GM19324 (cell line): ENCODE data around the gene FLT3LG.
A peak's percentile ranks its signal among the peaks of the same experiment; 100 is the strongest.

Source experiments
- ATAC-seq: cut with Tn5 transposase; IDR thresholded peaks from one replicate; pipeline ENCODE4 v1.9.1; 2021; ENCODE audit warnings: mild to moderate bottlenecking, moderate library complexity; ENCODE audit not compliant: unreplicated experiment, low FRiP score

The FLT3LG gene

DNA sequence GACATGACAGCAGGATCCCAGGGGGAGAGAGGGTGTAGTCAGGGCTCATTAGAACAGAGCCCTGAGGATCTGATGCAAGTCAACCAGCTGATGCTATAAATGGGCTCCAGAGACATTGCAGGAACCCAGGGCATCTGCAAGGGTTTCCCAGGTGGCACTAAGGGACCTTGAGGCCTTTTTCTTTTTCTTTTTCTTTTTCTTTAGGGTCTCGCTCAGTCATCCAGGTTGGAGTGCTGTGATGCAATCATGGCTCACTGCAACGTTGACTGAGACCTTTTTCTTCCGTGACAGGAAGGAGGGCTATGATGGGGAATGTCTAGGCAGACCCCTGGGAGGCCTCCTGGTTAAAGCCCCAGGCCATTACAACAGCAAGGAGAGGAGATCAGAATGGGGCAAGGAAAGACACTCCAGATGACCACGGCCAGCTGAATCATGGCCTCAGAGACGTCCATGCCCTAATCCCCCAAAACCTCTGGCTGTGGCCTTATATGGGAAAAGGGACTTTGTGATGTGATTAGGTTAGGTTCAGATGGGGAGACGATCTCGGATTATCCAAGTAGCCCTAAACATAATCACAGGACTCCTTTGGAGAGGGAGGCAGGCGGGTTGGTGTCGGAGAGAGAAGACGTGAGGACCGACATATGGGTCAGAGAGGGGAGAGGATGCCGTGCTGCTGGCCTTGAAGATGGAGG is 33.9 kb downstream of the FLT3LG start:
- no peak for ATAC-seq

GRCh38 chr19:49512970-49513745 is 39.1 kb downstream of the FLT3LG start:
- no peak for ATAC-seq

- ATAC-seq, result no peak
Measured at GRCh38 chr19:49513746-49514118, 39.7 kb downstream of the FLT3LG start.

DNA sequence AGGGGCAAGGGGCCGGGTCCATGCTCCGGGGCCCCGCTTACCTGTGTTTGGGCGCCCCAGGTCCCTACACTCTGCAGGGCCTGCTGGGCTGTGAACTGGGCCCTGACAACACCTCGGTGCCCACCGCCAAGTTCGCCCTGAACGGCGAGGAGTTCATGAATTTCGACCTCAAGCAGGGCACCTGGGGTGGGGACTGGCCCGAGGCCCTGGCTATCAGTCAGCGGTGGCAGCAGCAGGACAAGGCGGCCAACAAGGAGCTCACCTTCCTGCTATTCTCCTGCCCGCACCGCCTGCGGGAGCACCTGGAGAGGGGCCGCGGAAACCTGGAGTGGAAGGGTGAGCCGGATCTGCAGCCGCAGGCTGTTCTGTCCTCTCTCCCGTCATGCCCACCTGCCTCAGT is 40.1 kb downstream of the FLT3LG start:
- no peak for ATAC-seq

DNA sequence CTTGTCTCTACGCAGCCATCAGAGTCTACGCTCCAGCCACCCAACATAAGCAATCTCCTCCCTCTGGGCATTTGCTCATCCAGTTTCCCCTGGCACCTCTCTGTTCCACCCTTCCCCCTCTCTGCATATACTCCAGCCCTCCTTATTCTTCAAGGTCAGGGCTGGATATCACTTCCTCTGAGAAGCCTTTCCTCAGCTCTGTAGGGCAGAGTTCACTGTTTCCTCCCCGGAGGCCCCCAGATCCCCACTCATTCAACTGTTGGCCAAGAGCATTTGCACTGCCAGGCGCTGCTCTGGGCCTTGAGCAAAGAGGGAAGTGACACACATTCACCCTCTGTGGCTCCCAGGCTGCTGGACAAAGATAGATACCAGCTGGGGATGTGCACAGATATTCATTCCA is 41.8 kb downstream of the FLT3LG start:
- no peak for ATAC-seq

GRCh38 chr19:49518033-49518432 is 44.0 kb downstream of the FLT3LG start:
- ATAC-seq, result no peak

DNA sequence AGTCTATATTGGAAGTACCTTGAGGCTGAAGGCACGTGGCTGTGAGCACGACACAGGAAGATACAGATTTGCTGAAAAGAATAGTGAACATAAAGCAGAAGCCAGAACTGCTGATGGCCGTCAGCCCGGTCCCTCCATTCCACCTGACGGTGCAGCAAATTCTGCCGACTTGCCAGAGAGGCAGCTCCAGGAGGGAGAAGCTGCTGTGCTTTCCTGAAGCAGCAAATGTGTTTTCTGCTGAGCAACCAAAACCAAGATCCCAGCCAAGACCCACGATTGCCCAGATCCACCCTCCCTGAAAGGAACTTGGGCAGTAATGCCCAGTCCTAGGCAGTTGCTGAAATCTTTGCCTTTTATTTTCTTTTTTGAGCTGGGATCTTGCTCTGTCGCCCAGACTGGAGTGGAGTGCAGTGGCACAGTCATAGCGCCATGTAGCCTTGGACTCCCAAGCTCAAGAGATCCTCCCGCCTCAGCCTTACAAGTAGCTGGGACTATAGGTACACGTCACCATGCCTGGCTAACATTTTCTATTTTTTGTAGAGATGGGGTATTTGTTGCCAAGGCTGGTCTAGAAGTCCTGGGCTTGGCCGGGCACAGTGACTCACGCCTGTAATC is 46.8 kb downstream of the FLT3LG start:
- ATAC-seq, result no peak

- ATAC-seq, result no peak
Measured at GRCh38 chr19:49524812-49525455, 50.9 kb downstream of the FLT3LG start.

GRCh38 chr19:49528211-49528771 is 54.3 kb downstream of the FLT3LG start:
- ATAC-seq, result no peak

DNA sequence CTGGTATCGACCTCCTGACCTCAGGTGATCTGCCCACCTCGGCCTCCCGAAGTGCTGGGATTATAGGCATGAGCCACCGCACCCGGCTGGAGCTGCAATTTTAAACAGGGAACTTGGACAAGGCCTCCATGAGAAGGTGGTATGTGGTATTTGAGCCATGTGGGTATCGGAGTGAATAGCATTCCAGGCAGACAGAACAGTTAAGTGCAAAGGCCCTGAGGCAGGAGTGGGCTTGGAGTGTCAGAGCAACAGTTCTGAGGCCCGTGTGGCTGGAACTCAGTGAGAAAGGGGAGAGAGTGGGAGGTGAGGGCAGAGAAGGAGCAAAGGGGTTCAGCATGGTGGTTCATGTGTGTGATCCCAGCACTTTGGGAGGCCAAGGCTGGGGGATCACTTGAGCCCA is 56.7 kb downstream of the FLT3LG start:
- ATAC-seq, result no peak

DNA sequence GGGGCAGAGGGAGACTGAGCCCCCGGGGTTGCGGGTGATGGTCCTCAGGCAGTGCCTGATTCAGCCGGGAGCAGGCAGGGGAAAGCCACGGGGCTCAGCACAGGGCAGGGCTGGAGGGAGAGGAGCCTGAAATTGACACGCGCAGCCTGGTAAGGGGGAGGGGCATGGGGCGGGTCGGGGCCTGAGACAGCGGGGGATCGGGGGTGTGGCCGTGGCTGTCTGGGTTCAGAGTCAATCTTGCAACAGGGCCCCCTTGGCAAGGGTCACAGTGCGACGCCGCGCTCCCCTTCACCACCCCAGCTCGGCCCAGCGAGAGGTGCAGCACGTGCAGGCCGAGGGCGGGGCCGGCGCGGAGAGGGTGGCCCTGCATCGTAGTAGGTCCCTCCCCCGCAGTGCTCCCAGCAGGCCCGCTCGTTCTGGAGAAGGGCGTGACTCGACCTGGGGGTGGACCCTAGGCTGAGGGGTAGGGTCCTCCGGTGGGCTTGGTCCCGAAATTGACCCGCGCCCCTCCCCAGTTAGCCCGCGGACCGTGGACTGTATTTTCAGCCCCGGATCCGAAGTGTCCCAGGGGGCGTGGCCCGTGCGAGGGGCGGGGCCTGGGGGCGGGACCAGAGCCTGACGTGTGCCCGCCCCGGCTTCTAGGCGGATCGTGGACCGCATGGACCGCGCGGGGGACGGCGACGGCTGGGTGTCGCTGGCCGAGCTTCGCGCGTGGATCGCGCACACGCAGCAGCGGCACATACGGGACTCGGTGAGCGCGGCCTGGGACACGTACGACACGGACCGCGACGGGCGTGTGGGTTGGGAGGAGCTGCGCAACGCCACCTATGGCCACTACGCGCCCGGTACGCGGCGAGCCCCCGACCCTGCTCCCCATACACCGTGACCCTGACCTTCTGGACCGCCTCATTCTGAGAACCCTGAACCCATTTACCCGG is 59.8 kb downstream of the FLT3LG start:
- ATAC-seq, result peak; percentile 76

GRCh38 chr19:49534632-49535385 is 60.8 kb downstream of the FLT3LG start:
- ATAC-seq, result no peak
